GM19238 (cell line): ENCODE data around the gene BTRC.
"Not testable (repeated sequence)": the region's sequence is repeated elsewhere in the genome, so short reads cannot be mapped to it uniquely, and the experiment has no call there.

Source experiments
- DNase-seq: peaks from one replicate; pipeline ENCODE4 v3.0.0; 2011; ENCODE audit warnings: low spot score; ENCODE audit not compliant: insufficient read length

BTRC gene

GRCh38 chr10:101580486-101581399, 226.8 kb downstream of the BTRC start:
- no peak for DNase-seq

DNA sequence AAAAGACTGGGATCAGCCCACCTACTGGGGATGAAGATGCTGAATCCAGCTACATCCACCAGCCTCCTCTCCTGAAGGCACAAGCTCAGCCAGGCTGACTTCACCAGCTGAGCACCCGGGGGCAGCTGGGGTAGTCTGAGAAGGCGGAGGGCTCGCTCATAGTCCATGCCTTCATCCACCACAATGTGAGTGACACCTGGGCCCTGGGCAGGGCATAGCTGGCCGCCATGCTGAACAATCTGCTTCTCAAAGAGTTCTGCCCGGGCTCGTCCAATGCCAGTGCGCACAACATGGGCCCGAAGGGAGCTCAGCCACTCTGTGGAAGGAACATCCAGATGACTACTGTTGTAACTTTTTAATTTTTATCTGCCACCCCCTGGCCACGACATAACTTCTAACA, 231.9 kb downstream of the BTRC start:
- no peak for DNase-seq

- DNase-seq, result peak; percentile 97
These were observed 234.0 kb downstream of the BTRC start, which contains the start of the genes DPCD and POLL for GRCh38 chr10:101587725-101588653. DPCD (plus strand) TSS chr10:101588321; CDS start chr10:101588337, 16 bp downstream. POLL (minus strand) TSS chr10:101588257; CDS start chr10:101587360, 897 bp downstream.

- DNase-seq, result no peak
These were observed 234.9 kb downstream of the BTRC start for GRCh38 chr10:101588879-101589278.

GRCh38 chr10:101593331-101593730, 239.4 kb downstream of the BTRC start:
- not testable (repeated sequence) for DNase-seq

GRCh38 chr10:101595591-101596433, 241.8 kb downstream of the BTRC start:
- DNase-seq, result no peak

GRCh38 chr10:101597091-101597900, 243.3 kb downstream of the BTRC start:
- no peak for DNase-seq

- DNase-seq, result no peak
These were observed 247.6 kb downstream of the BTRC start for GRCh38 chr10:101601541-101601940.

GRCh38 chr10:101602761-101603398, 248.9 kb downstream of the BTRC start:
- peak; percentile 59 for DNase-seq
